KMS-11 (cell line): Measurements from ENCODE around the gene NAALADL1.

Source experiments
- H2AFZ ChIP-seq: fragments of 200-600 bp; sonication (generic); 2 replicates; pipeline ENCODE4 v1.6.1; 2016; ENCODE audit warnings: antibody characterized with exemption, mixed run types, low read depth
- H3K27ac ChIP-seq: fragments of 200-600 bp; sonication (generic); 2 replicates; pipeline ENCODE4 v1.6.1; 2016; ENCODE audit warnings: mild to moderate bottlenecking, mixed run types
- H3K27me3 ChIP-seq: fragments of 200-600 bp; sonication (generic); 2 replicates; pipeline ENCODE4 v1.6.1; 2017; ENCODE audit warnings: mild to moderate bottlenecking, low read depth, mixed run types, moderate library complexity; ENCODE audit not compliant: insufficient read depth
- H3K36me3 ChIP-seq: fragments of 200-600 bp; sonication (generic); 2 replicates; pipeline ENCODE4 v1.6.1; 2017; ENCODE audit warnings: mild to moderate bottlenecking, mixed run types; ENCODE audit not compliant: insufficient read depth
- H3K4me1 ChIP-seq: fragments of 200-600 bp; sonication (generic); 2 replicates; pipeline ENCODE4 v1.6.1; 2016; ENCODE audit warnings: mild to moderate bottlenecking, low read depth, mixed run types; ENCODE audit not compliant: poor library complexity, severe bottlenecking
- H3K4me2 ChIP-seq: fragments of 200-600 bp; sonication (generic); 2 replicates; pipeline ENCODE4 v1.7.0; 2016; ENCODE audit warnings: mild to moderate bottlenecking, mixed run types
- H3K4me3 ChIP-seq: fragments of 200-600 bp; sonication (generic); IDR thresholded peaks from 2 replicates; pipeline ENCODE4 v1.6.1; 2017; ENCODE audit warnings: low read depth, low read length, mixed read lengths; ENCODE audit not compliant: insufficient read depth
- H3K79me2 ChIP-seq: fragments of 200-600 bp; sonication (generic); 2 replicates; pipeline ENCODE4 v1.6.1; 2016; ENCODE audit warnings: low read depth, mixed run types; ENCODE audit not compliant: insufficient read depth
- H3K9ac ChIP-seq: fragments of 200-600 bp; sonication (generic); 2 replicates; pipeline ENCODE4 v1.6.1; 2016; ENCODE audit warnings: mild to moderate bottlenecking, mixed run types
- H4K20me1 ChIP-seq: fragments of 200-600 bp; sonication (generic); 2 replicates; pipeline ENCODE4 v1.6.1; 2016; ENCODE audit warnings: mild to moderate bottlenecking, mixed run types; ENCODE audit not compliant: insufficient read depth
- CTCF ChIP-seq: fragments of 200-600 bp; sonication (generic); conservative IDR thresholded peaks from 2 replicates; pipeline ENCODE4 v1.6.1; 2017; ENCODE audit warnings: low read depth, mild to moderate bottlenecking, antibody characterized with exemption, low read length, moderate library complexity, mixed read lengths

Gene NAALADL1

GRCh38 chr11:65056999-65057398, 1.4 kb downstream of the NAALADL1 start:
- no peak overlapping the region for H3K4me2 ChIP-seq
- TF ChIP-seq CTCF = no peak
- H3K4me1 ChIP-seq = peaks cover 20% of the 10 kb centered on the region
- H3K4me3 ChIP-seq = no peak overlapping the region
- no peak overlapping the region for H2AFZ ChIP-seq
- no peaks in the 10 kb centered on the region for H4K20me1 ChIP-seq
- no peak overlapping the region for H3K9ac ChIP-seq
- H3K79me2 ChIP-seq = no peaks in the 10 kb centered on the region
- no peak overlapping the region for H3K27ac ChIP-seq
- H3K36me3 ChIP-seq = no peaks in the 10 kb centered on the region
- H3K27me3 ChIP-seq = no peaks in the 10 kb centered on the region

- H3K4me3 ChIP-seq = no peak overlapping the region
- no peaks in the 10 kb centered on the region for H3K36me3 ChIP-seq
- H3K4me1 ChIP-seq = peaks cover 32% of the 10 kb centered on the region
- no peaks in the 10 kb centered on the region for H3K79me2 ChIP-seq
- H3K27me3 ChIP-seq = no peaks in the 10 kb centered on the region
- no peak overlapping the region for H2AFZ ChIP-seq
- H3K27ac ChIP-seq = no peak overlapping the region
- H3K4me2 ChIP-seq = no peak overlapping the region
- no peak for TF ChIP-seq CTCF
- no peaks in the 10 kb centered on the region for H4K20me1 ChIP-seq
- H3K9ac ChIP-seq = no peak overlapping the region
Measured at GRCh38 chr11:65055538-65055937, 2.8 kb downstream of the NAALADL1 start.

- TF ChIP-seq CTCF = no peak
- Histone ChIP-seq H3K27ac (no peak overlapping the region), H3K79me2 (no peaks in the 10 kb centered on the region), H3K4me2 (no peak overlapping the region), H3K9ac (no peak overlapping the region), H2AFZ (no peak overlapping the region), H4K20me1 (no peaks in the 10 kb centered on the region), H3K27me3 (no peaks in the 10 kb centered on the region), H3K36me3 (no peaks in the 10 kb centered on the region), H3K4me1 (peaks cover 28% of the 10 kb centered on the region), H3K4me3 (no peak overlapping the region)
Measured at GRCh38 chr11:65053827-65054508, 4.4 kb downstream of the NAALADL1 start.

- H3K4me2 ChIP-seq = no peak overlapping the region
- no peaks in the 10 kb centered on the region for H4K20me1 ChIP-seq
- H3K27me3 ChIP-seq = no peaks in the 10 kb centered on the region
- no peak overlapping the region for H3K27ac ChIP-seq
- TF ChIP-seq CTCF = no peak
- H3K4me3 ChIP-seq = no peak overlapping the region
- no peak overlapping the region for H3K9ac ChIP-seq
- no peak overlapping the region for H2AFZ ChIP-seq
- H3K36me3 ChIP-seq = no peaks in the 10 kb centered on the region
- peaks cover 28% of the 10 kb centered on the region for H3K4me1 ChIP-seq
- H3K79me2 ChIP-seq = no peaks in the 10 kb centered on the region
Measured at GRCh38 chr11:65051398-65051858, 6.9 kb downstream of the NAALADL1 start.
